GM06990 (cell line): ENCODE results near the gene CCNB2.

Experiments
- DNase-seq: peaks from one replicate; pipeline ENCODE4 v3.0.0-alpha.2; 2011; ENCODE audit not compliant: insufficient read length; ENCODE audit errors: extremely low read depth
- H3K27me3 ChIP-seq: replicated peaks from 2 replicates; pipeline ENCODE4 v1.6.0; 2011; ENCODE audit warnings: low read length; ENCODE audit not compliant: control insufficient read depth, insufficient read depth
- H3K36me3 ChIP-seq: 2 replicates; pipeline ENCODE4 v1.5.1; 2011; ENCODE audit warnings: low read length; ENCODE audit not compliant: control insufficient read depth, insufficient read depth
- H3K4me3 ChIP-seq: replicated peaks from 2 replicates; pipeline ENCODE4 v1.5.1; 2011; ENCODE audit warnings: low read depth, mild to moderate bottlenecking, control low read depth, low read length
- CTCF ChIP-seq: IDR thresholded peaks from 2 replicates; pipeline ENCODE4 v1.5.1; 2011; ENCODE audit warnings: low read length, control low read depth, mild to moderate bottlenecking, inconsistent platforms; ENCODE audit not compliant: insufficient read depth, poor library complexity, severe bottlenecking

Gene CCNB2

GRCh38 chr15:59154243-59154642 is 49.3 kb downstream of the CCNB2 start:
- H3K36me3 ChIP-seq = peaks cover 44% of the 10 kb centered on the region
- TF ChIP-seq CTCF = no peak
- no peak for DNase-seq
- no peak overlapping the region for H3K4me3 ChIP-seq
- H3K27me3 ChIP-seq = no peaks in the 10 kb centered on the region

GRCh38 chr15:59155431-59155830 is 50.5 kb downstream of the CCNB2 start:
- DNase-seq = no peak
- Histone ChIP-seq H3K36me3 (peaks cover 42% of the 10 kb centered on the region), H3K4me3 (no peak overlapping the region), H3K27me3 (no peaks in the 10 kb centered on the region)
- no peak for TF ChIP-seq CTCF

GRCh38 chr15:59157396-59157795 is 52.5 kb downstream of the CCNB2 start:
- no peaks in the 10 kb centered on the region for H3K27me3 ChIP-seq
- H3K36me3 ChIP-seq = peaks cover 48% of the 10 kb centered on the region
- DNase-seq = no peak
- no peak for TF ChIP-seq CTCF
- no peak overlapping the region for H3K4me3 ChIP-seq

GRCh38 chr15:59157840-59158700 is 53.1 kb downstream of the CCNB2 start:
- H3K36me3 ChIP-seq = peaks cover 50% of the 10 kb centered on the region
- no peak for DNase-seq
- TF ChIP-seq CTCF = no peak
- H3K4me3 ChIP-seq = no peak overlapping the region
- H3K27me3 ChIP-seq = no peaks in the 10 kb centered on the region

- Histone ChIP-seq H3K27me3 (no peaks in the 10 kb centered on the region), H3K4me3 (no peak overlapping the region), H3K36me3 (peaks cover 45% of the 10 kb centered on the region)
- no peak for DNase-seq
- TF ChIP-seq CTCF = no peak
Observed at GRCh38 chr15:59158701-59159034, 53.7 kb downstream of the CCNB2 start.
